Tibial nerve (tissue), 3 donors: ENCODE results near the gene PCDHA9.

Experiments
- CTCF ChIP-seq, 5 experiments: fragments of 200-600 bp in 3 of 5; fragments of 450-650 bp in 2 of 5; sonication (generic) in 3 of 5; IDR thresholded peaks; one replicate each; pipeline ENCODE4 v1.5.1; 2016 to 2019; ENCODE audit warnings: antibody characterized with exemption in 5 of 5, mild to moderate bottlenecking in 3 of 5, moderate library complexity in 2 of 5
- POLR2A ChIP-seq, 2 donors: fragments of 450-650 bp; IDR thresholded peaks; one replicate each; pipeline ENCODE4 v1.6.1; 2017; ENCODE audit warnings: antibody characterized with exemption in 2 of 2, mild to moderate bottlenecking in 2 of 2, moderate library complexity in 2 of 2

- no peak for TF ChIP-seq CTCF (IDR thresholded peaks at IDR 0.05)
- TF ChIP-seq POLR2A (IDR thresholded peaks at IDR 0.05) = no peak
Measured at GRCh38 chr5:140883927-140884697, 35.9 kb downstream of the PCDHA9 start.
